ENCODE measurements around the gene DUSP19. TPM values are rescaled to one million over a fixed set of nuclear protein-coding genes. Genes with fewer than 3 reads are reported as not detected.

Gene DUSP19
- total RNA-seq, 1 experiment from 2014 or later, result 1.8 TPM

- no peaks in the 10 kb centered on the region for H3K4me1 ChIP-seq (ENCODE audit: insufficient read depth, low read length)
- no peak overlapping the region for H3K4me2 ChIP-seq (ENCODE audit: insufficient read depth, insufficient read length, low read length)
- Mint-ChIP-seq H3K9me3 (no peaks in the 10 kb centered on the region; a peak in 1 of 5 replicates), H3K36me3 (ENCODE audit: insufficient read depth in 1 of 3, low read depth in 3 of 3) (no peaks in the 10 kb centered on the region), H3K4me3 (no peak overlapping the region), H3K4me1 (peaks cover 4 to 5% of the 10 kb centered on the region in 2 experiments), H3K27me3 (ENCODE audit: low read depth) (no peaks in the 10 kb centered on the region; the same call in 1 of the 2 replicates), H3K27ac (peak overlapping the region in 1 of 3 experiments; percentile 23; a peak in 1 of 7 replicates)
- no peak overlapping the region for H4K8ac ChIP-seq (replicated peaks; ENCODE audit: insufficient read length, low read depth, low read length)
- H4K20me1 ChIP-seq (ENCODE audit: control insufficient read depth, insufficient read depth, insufficient read length), result no peaks in the 10 kb centered on the region
- H3T11ph ChIP-seq (ENCODE audit: low read length), result no peak overlapping the region
- no peak overlapping the region for H3K27ac ChIP-seq (ENCODE audit: insufficient read length, low read depth, low read length)
- no peaks in the 10 kb centered on the region for H3K23me2 ChIP-seq (ENCODE audit: insufficient read length, low read depth, low read length, poor library complexity, severe bottlenecking)
- no peak overlapping the region for H2BK120ac ChIP-seq (ENCODE audit: low read depth, low read length, poor library complexity, severe bottlenecking)
- no peak overlapping the region for H4K91ac ChIP-seq (ENCODE audit: insufficient read length, low read depth, low read length)
- no peaks in the 10 kb centered on the region for H3K9me3 ChIP-seq (ENCODE audit: control insufficient read depth, low read depth, low read length)
- H2BK5ac ChIP-seq (ENCODE audit: insufficient read length, low read length), result no peak overlapping the region
- no peak overlapping the region for H3K9ac ChIP-seq (ENCODE audit: extremely low read depth, insufficient read length, low read length)
- H3K18ac ChIP-seq (ENCODE audit: insufficient read length, low read depth, low read length), result no peak overlapping the region
- no peaks in the 10 kb centered on the region for H3K79me1 ChIP-seq (ENCODE audit: insufficient read depth, low read depth, low read length, poor library complexity, severe bottlenecking)
- no peak overlapping the region for H3K23ac ChIP-seq (ENCODE audit: insufficient read length, low read depth, low read length)
- H4K5ac ChIP-seq (ENCODE audit: insufficient read length, low read depth, low read length), result no peak overlapping the region
- H2BK20ac ChIP-seq (ENCODE audit: low read depth, low read length, poor library complexity, severe bottlenecking), result no peak overlapping the region
- H2BK12ac ChIP-seq (ENCODE audit: insufficient read length, low read depth, low read length), result no peak overlapping the region
- H3K4ac ChIP-seq (ENCODE audit: low read depth, low read length), result no peak overlapping the region
- no peak overlapping the region for H3K14ac ChIP-seq (ENCODE audit: insufficient read depth, low read length)
- H3K27me3 ChIP-seq (ENCODE audit: insufficient read depth, low read length), result no peaks in the 10 kb centered on the region
- no peak overlapping the region for H2AK5ac ChIP-seq (ENCODE audit: insufficient read length, low read length)
- H3K56ac ChIP-seq (ENCODE audit: insufficient read length, low read depth, low read length), result no peak overlapping the region
- no peaks in the 10 kb centered on the region for H3K79me2 ChIP-seq (ENCODE audit: insufficient read depth, low read length)
- no peak for DNase-seq
- no CpG with 5 or more reads among the region's 3 CpGs for WGBS (ENCODE audit: extremely low coverage, insufficient read length, low lambda C conversion rate)
- H2BK15ac ChIP-seq (ENCODE audit: low read depth, low read length), result no peak overlapping the region
- no peak overlapping the region for H2AFZ ChIP-seq (ENCODE audit: low read length)
- TF ChIP-seq CTCF (conservative IDR thresholded peaks at IDR 0.05), result no peak
These were observed 38.7 kb downstream of the DUSP19 start for GRCh38 chr2:183117226-183117625.
